Right lung (tissue), 5 donors: ENCODE results near the gene EVI5. TPM values are rescaled to one million over a fixed set of nuclear protein-coding genes. Genes with fewer than 3 reads are reported as not detected.
"Not testable (repeated sequence)": the region's sequence is repeated elsewhere in the genome, so short reads cannot be mapped to it uniquely, and the experiment has no call there.

Source experiments
- DNase-seq, 2 donors: peaks; one replicate each; pipeline ENCODE4 v3.0.0-alpha.2; 2013
- polyA plus RNA-seq, 5 donors: library from polyadenylated mRNA; unstranded; fragments of 120-200 nt; gene quantifications; one replicate each; pipeline versions ENCODE4 v1.2.1 to v1.2.3, GENCODE V29; 2013; ENCODE audit warnings: inconsistent platforms in 1 of 5, low replicate concordance in 1 of 5; ENCODE audit not compliant: insufficient read length in 5 of 5, insufficient read depth in 1 of 5

The EVI5 gene
- polyA plus RNA-seq, 5 donors: 15.2 to 22.5 (median 21.7) TPM

GRCh38 chr1:92577261-92577895 is 207.5 kb downstream of the EVI5 start:
- DNase-seq: no peak

DNA sequence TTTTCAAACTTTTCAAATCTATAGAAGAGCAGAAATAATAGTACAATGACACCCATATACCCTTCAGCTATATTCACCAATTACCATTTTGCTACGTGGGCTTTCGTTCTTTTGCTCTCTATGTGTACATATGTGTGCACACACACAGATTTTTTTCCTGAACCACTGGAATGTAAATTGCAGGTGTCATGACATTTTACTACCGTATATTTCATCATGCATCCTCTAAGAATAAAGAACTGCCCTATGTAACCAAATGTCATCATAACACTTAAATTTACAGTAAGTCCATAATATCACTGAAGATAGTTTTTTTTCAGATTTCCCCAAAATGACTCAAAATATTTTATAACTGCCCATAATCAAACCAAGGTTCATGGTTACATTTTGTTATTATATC is 209.8 kb downstream of the EVI5 start:
- no peak for DNase-seq

DNA sequence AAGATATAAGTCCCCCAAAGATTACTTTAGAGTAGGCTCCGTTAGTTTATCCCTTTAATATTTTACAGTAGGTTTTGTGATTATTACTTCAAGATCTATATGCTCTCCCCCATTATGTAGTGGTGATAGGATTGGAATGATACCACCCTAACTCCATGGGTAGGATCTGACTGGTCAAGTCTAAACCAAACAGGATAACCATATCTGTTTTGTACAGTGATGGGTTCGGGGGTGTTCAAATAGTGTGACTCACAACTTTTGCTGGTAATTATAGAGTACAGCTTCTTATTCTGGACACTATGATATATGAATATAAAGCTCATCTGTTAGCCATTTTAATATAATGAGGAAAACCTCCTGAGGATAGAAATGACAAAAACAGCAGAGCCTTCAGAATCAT is 212.4 kb downstream of the EVI5 start:
- no peak for DNase-seq

DNA sequence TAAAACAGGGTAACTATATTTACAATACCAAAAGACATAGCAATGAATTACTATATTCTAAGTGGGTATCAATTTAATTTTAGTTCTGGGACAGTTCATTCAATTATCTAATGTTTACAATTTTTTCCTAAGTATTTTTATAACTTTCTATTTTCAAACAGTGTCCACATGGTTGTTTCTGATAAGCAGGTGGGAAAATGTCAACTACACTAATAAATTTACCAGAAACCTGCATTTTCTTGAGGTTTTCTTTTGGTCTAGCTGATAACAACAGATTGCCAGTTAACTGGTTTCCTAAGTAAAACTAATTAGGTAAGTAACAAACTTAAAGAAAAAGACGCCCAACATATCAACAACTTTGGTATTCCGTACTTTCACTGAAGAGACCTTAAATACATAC is 213.3 kb downstream of the EVI5 start:
- DNase-seq: no peak

- no peak for DNase-seq
These were observed 217.6 kb downstream of the EVI5 start for GRCh38 chr1:92567211-92567868.

DNA sequence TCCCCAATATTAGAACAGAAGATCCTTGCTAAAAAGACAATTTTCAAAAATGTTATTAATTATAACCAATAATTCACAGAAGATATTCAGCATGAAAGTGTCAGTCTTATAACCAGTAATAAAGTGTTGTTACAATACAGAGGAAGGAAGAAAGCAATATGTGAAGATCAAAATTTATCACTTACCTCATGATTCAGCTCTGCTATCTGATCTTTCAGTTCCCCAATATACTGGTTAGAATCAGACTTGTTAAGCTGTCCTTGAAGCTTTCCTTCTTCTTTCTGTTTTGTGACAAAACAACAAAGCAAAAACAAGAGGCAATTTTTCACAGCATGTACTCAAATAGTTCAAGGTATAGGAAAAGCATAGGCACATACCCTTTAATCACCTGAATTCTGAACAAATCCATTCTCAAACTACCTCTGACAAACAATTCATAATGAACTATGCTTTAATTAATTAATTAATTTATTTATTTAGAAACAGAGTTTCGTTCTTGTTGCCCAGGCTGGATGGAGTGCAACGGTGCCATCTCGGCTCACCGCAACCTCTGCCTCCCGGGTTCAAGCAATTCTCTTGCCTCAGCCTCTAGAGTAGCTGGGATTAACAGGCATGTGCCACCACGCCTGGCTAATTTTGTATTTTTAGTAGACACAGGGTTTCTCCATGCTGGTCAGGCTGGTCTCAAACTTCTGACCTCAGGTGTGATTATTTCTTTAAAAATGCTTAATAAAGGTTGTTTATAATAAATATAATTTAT is 221.3 kb downstream of the EVI5 start:
- DNase-seq: no peak

DNA sequence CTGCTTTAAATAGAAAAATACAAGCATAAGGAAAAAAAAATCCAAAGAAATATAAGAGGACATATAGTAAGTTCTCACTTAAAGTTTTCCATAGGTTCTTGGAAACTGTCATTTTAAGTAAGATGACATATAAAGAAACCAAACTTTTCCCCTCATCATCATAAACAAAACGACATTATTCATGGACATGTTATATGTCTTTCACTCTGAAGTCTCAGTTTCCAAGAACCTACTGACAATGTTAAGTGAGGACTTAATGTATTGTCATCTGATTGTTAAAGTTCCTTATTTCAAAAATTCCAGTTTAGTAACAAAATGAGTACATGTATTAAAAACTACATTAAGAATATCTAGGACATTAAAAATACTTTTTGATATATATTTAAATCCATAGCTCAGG is 228.6 kb downstream of the EVI5 start:
- no peak for DNase-seq

DNA sequence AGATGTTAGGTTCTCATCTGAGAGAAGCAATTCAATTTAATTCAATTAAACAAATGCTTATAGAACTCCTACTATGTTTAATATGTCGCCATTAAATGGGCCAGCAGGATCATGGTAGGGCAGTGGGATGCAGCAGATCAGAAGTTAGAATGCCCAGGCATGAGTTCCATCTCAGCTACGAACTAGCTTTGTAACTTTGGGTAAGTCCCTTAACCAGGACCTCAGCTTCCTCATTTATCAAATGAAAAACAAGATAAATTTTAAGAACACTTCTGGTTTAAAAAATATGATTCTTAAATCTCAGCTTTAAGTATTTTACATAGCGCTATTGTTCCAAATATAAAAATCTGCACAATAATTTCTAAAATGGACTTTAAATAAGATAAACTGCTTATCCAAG is 230.7 kb downstream of the EVI5 start:
- DNase-seq: no peak

- peak; percentile 1 to 6 for DNase-seq
These were observed 233.0 kb downstream of the EVI5 start for GRCh38 chr1:92551916-92552315.

- no peak for DNase-seq
These were observed 240.1 kb downstream of the EVI5 start for GRCh38 chr1:92544756-92545165.

- DNase-seq: no peak
These were observed 241.5 kb downstream of the EVI5 start for GRCh38 chr1:92543131-92544055.

DNA sequence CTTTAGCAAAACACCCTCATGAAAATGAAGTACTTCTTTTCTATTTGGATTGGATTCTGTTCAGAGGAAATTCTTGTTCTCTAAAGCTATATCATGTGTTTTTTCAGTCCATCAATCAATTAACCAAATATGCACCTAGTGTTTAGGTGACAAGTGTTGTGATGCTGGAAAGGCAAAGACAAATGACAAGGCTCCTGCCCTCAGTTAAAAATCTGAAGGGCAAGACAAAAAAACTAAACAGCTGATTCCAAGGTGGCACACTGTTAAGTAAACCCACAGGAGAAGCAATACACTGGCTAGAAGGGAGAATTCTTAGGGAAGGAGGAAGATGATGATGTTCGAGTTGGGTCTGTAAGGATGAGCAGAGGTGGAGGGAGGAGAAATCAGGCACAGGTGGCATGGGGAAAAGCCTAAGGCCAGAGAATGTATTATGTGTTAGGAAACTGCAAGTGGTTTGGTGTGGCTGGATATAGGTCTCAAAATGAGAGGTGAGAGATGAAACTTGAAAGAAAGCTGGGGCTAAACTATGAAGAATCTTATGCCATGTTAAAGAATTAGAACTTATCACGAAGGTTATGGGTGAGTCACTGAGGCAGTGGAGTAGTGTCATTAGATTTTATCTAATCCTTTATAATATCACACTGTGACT is 246.4 kb downstream of the EVI5 start:
- DNase-seq: no peak

GRCh38 chr1:92538048-92538412 is 246.9 kb downstream of the EVI5 start:
- DNase-seq: no peak

GRCh38 chr1:92536980-92537884 is 247.7 kb downstream of the EVI5 start:
- no peak for DNase-seq

DNA sequence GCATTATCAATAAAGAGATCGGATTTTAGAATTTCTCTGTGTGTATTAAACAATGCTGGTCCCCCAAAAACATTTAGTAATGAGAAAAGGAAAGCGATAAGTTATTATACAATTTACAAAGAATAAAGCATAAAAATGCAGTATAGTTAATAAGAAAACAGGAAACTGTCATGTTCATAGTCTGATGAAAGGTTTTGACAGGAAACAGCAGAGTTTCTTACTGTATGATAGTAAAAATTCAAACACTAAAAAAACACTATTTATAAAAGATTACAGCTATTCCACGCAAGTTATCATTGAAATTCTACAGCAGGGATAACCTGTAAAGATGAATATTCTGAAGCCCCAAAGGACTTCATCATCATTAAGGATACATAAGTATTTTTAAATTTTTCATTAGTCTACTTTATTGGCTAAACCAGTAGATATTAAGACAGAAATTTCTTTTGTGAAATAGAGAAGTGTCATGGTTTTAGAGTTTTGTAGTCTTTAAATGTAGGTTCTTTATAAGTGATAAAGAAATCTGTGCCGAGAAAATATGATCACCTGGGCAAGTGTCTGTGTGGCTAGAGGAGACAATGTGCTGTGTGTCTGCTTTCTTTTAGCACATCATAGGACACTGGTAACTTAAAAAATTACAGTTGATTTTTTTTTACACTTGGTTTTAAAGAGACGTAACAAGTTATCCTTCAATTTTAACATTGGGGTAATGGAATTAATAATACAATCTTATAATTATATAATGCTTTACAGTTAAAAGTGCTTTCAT is 248.5 kb downstream of the EVI5 start:
- no peak for DNase-seq

GRCh38 chr1:92532371-92532770 is 252.5 kb downstream of the EVI5 start:
- DNase-seq: not testable (repeated sequence)

- not testable (repeated sequence) for DNase-seq
These were observed 253.0 kb downstream of the EVI5 start for GRCh38 chr1:92531939-92532338.

- DNase-seq: no peak
These were observed 257.2 kb downstream of the EVI5 start for GRCh38 chr1:92527670-92528069.

GRCh38 chr1:92524944-92525590 is 259.8 kb downstream of the EVI5 start:
- not testable (repeated sequence) for DNase-seq
